ENCODE results near the gene PLEKHM2.

Gene PLEKHM2

DNA sequence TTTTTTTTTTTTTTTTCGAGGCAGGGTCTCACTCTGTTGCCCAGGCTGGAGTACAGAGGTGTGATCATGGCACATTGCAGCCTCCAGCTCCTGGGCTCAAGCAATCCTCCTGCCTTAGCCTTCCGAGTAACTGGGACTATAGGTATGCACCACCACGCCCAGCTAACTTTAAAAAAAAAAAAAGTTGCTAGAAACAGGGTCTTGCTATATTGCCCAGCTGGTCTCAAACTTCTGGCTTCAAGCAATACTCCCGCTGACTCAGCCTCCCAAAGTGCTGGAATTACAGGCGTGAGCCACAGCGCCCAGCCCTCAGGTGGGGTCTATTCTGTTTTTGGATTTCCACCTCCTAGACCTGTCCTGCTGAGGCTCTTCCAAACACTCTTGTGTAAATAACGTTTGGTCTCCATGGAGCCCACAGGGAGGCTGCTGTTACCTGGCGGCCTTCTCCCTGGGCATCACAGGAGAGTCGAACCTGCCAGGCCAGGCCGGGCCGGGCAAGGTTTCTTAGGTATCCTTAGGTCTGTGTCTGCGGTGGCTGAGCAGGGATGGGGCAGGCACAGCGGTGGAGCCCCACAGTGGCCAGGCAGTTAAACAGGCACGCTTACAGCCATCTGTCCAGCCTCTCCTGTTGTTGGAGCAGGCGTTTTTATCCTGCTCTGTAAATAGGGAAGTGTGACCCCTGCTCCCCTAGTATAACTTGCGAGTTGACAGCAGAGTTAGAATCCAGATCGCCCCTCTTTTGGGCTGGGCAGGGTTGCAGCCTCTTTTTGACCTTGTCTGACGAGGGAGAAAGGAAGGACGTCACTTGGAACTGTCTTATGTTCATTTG lies 18.8 kb downstream of the PLEKHM2 start:
- DNase-seq: peak; percentile 23

DNA sequence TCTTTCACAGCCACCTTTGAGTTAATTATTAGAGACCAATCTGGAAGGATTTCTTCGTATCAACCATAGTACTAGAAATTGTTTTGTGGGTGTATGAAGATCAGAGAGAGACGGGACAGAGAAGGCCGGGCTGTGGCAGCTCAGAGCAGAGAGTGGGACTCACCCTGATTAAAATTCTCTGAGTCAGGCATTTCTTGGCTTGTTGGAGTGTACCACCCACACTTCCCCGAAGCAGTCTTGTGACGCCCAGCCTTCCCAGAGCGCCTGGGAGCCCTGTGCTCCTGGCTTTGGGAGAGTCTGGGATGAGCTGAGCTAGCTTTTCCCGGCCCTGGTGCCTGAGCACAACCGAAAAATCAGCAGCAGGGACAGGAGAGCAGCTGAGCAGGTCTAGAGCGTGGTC lies 19.4 kb downstream of the PLEKHM2 start:
- peak; percentile 87 for DNase-seq

DNA sequence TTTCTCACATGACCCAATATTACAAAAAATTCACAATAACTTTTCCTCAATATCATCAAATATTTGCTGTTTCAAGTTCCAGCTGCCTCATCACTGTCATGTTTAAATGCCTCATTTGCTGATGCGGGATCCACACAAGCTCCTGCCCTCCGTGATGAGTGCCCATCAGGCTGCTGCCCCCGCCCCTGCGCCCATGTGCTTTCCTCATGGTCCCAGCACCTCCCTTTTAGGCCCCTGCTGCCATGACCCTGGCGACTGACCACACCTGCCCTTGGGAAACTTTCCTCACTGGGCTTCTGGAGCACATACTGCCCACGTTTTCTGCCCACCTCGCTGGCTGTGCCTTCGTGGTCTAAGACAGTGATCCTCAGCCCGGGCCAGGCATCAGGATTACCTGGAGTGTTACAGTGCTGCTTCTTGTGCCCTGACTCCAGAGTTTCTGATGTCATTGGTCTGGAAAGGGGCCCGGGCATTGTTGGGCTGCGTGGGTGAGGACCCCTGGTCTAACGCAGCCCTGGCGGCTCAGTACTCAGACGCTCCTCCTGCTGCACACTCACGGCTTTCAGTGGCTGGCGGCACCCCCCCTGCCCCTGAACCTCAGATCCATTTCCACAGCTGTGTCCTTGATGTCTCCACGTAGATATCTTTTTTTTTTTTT lies 20.5 kb downstream of the PLEKHM2 start:
- DNase-seq: no peak

GRCh38 chr1:15705184-15705566 lies 21.1 kb downstream of the PLEKHM2 start:
- no peak for DNase-seq

DNA sequence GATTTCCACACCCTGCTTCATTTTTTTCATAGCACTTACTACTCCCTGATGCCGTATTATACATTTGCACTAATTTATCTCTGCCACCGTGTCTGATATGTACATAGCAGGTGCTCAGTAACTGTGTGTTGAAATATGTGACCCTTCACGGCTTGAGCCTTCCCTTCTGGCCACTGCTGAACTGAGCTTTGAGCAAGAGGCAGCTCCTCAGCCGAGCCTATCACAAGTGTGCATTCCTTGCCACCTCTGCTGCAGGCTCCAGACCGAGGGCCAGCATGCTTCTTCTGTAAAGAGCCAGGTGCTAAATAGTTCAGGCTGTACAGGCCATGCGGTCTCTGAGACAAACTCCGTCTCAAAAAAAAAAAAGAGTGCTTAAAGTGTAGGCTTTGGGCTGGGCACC lies 22.6 kb downstream of the PLEKHM2 start:
- no peak for DNase-seq

DNA sequence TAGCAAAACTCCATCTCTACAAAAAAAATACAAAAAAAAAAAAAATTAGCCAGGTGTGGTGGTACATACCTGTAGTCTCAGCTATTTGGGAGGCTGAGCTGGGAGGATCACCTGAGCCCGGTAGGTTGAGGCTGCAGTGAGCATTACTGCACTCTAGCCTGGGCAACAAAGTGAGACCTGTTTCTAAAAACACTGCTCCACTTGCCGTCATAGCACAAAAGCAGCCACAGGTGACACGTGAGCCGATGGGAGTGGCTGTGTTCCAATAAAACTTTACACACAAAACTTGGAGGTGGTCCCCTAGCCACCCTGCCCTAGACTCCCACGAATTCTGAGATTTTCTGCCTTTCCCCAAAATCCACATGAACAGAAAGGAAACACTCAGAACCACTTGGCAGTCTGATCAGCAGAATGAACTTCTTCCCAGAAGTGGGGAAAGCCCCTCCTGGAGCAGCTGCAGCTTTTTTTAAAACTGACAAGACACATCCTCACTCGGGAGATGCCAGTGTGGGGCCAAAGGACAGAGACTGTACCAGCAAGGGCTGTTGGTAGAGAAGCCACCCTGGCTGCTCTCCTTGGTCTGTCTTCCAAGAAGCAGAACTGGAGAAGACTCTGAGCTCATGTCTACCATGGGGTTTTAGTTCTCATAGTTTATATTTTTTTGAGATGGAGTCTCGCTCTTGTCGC lies 23.3 kb downstream of the PLEKHM2 start:
- DNase-seq: no peak

- DNase-seq: no peak
These were observed 24.5 kb downstream of the PLEKHM2 start for GRCh38 chr1:15708486-15709137.

- DNase-seq: no peak
These were observed 25.1 kb downstream of the PLEKHM2 start for GRCh38 chr1:15709226-15709625.

DNA sequence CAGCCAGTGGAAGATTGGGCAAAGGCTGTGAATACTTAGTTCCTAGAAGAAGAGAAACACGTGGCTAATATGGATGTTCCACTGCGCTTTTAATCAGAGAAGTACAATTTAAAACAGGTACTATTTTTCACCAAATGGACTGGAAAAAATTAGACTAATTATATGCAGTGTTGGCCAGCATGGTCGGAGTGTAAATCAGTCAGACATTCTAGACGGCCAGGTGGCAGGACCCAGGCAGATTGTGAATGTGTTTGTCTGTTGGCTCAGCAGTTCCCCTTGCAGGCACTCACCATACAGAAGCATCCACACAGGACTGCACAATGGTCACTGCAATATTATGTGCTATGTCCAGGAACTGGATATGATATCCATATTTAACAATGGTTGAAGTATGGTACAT lies 28.0 kb downstream of the PLEKHM2 start:
- DNase-seq: no peak

- DNase-seq: no peak
These were observed 30.5 kb downstream of the PLEKHM2 start for GRCh38 chr1:15714406-15715136.

DNA sequence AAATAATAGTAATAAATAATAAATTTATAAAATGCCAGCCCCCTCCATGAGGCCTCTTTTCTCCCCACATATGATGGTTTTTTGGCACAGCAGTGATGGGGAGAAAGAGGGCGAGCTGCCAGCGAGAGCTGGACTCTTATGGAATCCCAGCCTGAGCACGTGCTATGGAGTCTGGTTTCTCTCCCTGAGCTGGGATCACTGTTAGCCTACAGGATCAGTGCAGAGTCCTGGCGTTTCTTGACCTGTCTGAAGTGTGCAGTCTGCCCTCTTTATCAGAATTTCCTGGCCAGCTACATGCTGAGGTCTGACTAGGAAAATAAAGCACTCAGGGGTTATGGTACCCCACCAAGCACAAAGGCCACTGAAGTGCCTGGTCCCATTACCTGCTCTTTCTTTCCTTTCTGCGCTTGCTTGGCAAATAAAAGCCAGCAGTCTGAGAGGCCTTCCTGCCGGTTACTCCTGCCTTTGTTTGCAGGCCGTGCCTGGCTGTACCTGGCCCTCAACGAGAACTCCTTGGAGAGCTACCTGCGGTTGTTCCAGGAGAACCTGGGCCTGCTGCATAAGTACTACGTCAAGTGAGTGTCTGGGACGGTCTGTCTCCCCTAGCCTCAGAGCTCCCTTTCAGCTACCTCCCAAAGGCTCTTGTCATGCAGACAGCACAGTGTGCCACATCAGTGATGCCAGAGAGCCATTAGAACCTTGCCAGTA lies 33.5 kb downstream of the PLEKHM2 start:
- no peak for DNase-seq

DNA sequence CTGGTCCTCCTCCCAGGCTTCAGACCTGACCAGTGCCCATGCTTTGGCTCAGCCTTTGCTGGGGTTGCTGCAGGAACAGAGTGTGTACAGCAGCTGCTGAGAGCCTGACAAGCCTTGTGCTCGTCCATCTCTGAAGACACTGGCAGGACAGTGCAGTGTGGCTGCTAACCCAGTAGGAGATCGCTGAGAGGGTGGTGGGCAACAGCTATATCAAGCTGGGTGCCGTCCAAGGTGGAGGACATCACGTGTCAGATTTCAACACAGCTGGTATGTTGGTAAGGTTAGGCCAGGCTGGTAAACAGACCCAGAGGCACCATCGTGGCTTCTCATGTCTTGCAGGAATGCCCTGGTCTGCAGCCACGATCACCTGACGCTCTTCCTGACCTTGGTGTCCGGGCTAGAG lies 34.1 kb downstream of the PLEKHM2 start:
- no peak for DNase-seq

- no peak for DNase-seq
These were observed 35.4 kb downstream of the PLEKHM2 start for GRCh38 chr1:15719381-15720120.

GRCh38 chr1:15720861-15721260 lies 36.7 kb downstream of the PLEKHM2 start:
- DNase-seq: no peak

GRCh38 chr1:15722411-15722810 lies 38.3 kb downstream of the PLEKHM2 start:
- no peak for DNase-seq

GRCh38 chr1:15722836-15723532 lies 38.9 kb downstream of the PLEKHM2 start:
- DNase-seq: no peak

- no peak for DNase-seq
These were observed 39.6 kb downstream of the PLEKHM2 start for GRCh38 chr1:15723631-15724246.

DNA sequence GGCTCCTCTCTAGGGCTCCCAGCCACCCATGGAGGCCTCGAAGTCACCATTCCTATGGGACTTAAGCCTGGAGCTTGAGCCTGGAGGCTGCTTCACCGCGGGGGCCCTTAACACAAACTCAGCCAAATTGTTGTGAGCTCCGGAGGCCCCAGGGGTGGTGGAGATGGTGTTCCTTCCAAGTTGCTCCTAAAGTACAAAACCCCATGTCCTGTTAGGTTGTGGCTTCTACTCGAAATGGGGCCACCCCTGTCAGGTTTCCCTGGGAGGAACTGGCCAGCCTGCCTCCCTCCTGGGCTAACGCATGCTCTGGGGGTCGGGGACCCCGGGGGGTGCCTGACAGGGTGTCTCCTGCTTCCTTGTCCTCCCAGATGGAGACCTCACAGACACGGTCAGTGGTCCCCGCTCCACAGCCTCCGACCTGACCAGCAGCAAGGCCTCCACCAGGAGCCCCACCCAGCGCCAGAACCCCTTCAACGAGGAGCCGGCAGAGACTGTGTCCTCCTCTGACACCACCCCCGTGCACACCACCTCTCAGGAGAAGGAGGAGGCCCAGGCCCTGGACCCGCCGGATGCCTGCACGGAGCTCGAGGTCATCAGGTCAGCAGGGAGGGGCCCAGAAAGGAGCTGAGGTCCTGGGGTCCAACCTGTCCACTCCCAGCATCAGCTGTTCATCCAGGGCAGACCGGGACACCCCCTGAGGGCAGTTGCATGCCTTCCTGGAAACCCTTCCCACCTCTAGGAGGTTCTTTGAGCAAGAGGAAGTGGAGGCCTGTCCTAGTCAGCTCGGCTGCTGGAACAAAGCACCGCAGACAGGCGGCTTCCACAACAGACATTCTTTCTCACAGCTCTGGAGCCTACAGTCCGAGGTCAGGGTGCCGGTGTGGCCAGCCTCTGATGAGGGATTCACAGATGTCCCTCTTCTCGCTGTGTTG lies 41.1 kb downstream of the PLEKHM2 start:
- no peak for DNase-seq

- no peak for DNase-seq
These were observed 42.4 kb downstream of the PLEKHM2 start for GRCh38 chr1:15726508-15726907.

All from EL (cell line).